ENCODE data around the gene KLHDC8A.
"Not testable (repeated sequence)": the region's sequence is repeated elsewhere in the genome, so short reads cannot be mapped to it uniquely, and the experiment has no call there.

Gene KLHDC8A, protein sequence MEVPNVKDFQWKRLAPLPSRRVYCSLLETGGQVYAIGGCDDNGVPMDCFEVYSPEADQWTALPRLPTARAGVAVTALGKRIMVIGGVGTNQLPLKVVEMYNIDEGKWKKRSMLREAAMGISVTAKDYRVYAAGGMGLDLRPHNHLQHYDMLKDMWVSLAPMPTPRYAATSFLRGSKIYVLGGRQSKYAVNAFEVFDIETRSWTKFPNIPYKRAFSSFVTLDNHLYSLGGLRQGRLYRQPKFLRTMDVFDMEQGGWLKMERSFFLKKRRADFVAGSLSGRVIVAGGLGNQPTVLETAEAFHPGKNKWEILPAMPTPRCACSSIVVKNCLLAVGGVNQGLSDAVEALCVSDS

DNA sequence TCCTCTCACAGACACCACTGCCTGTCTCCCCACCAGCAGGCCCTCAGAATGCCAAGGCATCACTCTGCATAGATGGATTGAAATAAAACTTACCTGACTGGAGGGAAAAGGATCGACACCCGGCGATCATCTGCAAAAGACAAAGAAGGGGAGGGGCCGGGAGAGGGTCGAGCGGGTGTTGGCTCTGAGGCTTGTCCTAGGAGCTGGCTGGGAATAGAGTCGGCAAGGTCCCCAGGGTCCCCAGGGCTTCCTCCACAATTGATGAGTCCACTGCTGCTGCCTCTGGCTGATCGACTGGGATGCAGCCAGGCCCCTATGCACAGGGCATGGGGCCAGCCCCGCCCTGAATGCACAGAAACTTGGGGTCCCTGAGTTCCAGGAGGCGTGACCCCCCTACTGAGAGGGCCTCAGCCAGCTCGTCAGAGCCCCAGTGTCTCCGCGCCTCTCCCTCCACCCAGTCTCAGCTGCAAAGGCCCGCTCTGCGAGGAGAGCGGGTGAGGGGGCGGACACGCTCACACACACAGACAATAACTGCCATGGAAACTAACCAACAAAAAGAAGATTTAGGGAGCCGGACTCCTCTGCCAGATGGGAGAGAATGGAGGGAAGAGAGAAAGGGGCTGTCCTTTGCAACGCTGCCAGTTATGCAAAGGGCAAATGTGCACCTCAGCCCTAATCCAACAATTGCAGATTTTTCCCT lies at the start of gene KLHDC8A:
Gene KLHDC8A, minus strand, starts transcription at position 483 of the 700 bp plus-strand sequence. CDS start 13,318 bp downstream, outside the sequence.
- in situ Hi-C loops (cut with HindIII; ENCODE audit: low sequenced_read_pairs): no loop called here

DNA sequence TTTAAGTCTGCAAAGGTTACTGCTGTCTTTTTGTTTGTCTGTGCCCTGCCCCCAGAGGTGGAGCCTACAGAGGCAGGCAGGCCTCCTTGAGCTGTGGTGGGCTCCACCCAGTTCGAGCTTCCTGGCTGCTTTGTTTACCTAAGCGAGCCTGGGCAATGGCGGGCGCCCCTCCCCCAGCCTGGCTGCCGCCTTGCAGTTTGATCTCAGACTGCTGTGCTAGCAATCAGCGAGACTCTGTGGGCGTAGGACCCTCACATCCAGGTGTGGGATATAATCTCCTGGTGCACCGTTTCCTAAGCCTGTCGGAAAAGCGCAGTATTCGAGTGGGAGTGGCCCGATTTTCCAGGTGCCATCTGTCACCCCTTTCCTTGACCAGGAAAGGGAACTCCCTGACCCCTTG lies 49.5 kb upstream of the KLHDC8A start:
- in situ Hi-C loops (cut with HindIII; ENCODE audit: low sequenced_read_pairs): not testable (repeated sequence)

DNA sequence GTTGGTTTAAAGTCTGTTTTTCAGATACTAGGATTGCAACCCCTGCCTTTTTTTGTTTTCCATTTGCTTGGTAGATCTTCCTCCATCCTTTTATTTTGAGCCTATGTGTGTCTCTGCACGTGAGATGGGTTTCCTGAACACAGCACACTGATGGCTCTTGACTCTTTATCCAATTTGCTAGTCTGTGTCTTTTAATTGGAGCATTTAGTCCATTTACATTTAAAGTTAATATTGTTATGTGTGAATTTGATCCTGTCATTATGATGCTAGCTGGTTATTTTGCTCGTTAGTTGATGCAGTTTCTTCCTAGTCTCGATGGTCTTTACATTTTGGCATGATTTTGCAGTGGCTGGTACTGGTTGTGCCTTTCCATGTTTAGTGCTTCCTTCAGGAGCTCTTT lies 47.8 kb upstream of the KLHDC8A start:
- in situ Hi-C loops (cut with HindIII; ENCODE audit: low sequenced_read_pairs): not testable (repeated sequence)

DNA sequence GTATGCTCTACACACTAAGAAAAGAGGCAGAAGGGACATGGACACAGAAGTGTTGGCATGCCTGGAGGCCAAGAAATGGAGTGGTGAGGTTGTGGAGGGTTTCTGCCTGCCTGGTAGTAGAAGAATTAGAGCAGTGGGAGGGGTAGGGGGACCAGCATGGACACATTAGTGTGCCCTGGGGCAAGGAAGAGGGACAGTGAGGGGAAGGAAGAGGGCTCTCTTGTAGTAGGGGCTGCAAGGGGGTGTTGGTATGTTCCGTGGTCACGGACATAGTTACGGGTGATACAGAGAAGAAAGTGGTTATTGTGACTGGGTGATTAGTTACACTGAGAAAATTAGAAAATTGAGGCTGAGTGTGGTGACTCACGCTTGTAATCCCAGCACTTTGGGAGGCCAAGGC lies 41.9 kb upstream of the KLHDC8A start:
- in situ Hi-C loops (cut with HindIII; ENCODE audit: low sequenced_read_pairs): no loop called here

DNA sequence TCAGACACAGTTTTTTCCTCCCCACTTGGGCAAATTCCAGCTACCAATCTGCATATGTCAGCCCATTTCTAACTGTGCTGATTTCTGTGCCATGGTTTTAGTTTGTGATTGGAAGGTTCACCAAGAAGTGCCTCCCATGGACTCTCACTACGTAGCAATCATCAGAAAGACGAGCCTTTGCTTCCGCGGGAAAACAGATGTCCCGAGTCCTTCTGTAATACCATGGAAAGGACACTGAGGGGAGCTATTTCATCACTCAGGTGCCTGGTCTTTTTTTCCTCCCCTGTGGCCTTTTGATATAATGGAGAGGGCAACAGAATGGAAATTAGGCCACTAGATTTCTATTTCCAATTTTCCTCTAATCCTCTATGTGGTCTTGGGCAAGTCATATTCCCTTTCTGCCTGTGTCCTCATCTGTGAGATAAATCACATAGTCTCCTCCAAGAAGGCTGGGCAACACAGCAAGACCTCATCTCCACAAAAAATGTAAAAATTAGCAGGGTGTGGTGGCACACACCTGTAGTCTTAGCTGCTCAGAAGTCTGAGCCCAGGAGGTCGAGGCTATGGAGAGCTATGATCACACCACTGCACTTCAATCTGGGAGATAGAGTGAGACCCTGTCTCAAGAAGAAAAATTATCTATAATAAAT lies 40.4 kb upstream of the KLHDC8A start:
- in situ Hi-C loops (cut with HindIII; ENCODE audit: low sequenced_read_pairs): no loop called here

DNA sequence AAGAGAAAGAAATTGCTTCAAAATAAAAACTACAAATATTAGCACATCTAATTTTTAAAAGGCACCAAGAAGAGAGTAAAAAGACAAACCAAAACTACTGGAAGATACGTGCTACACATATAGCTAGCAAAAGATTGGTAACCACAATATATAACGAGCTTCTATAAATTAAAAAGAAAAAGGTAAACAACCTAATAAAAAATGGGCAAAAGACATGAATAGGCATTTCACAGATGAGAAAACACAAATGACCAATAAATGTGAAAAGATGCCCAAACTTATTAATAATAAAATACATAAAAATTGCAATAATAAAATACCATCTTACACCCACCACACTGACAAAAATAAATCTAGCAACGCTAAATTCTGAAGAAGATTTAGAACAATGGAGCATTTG lies 38.9 kb upstream of the KLHDC8A start:
- in situ Hi-C loops (cut with HindIII; ENCODE audit: low sequenced_read_pairs): no loop called here

DNA sequence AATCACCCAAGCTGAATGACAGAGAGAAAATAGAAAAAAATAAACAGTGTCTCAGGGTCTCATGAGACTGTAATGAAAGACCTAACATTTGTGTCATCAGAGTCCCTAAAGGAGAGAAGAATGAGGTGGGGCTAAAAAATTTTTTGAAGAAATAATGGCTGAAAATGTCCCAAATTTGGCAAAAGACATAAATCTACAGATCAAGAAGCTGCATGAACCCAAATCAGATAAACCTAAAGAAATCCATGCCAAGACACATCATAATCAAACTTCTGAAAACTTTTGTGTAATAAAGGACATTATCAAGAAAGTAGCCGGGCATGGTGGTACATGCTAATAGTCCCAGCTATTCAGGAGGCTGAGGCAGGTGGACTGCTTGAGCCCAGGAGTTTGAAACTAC lies 35.9 kb upstream of the KLHDC8A start:
- in situ Hi-C loops (cut with HindIII; ENCODE audit: low sequenced_read_pairs): no loop called here

DNA sequence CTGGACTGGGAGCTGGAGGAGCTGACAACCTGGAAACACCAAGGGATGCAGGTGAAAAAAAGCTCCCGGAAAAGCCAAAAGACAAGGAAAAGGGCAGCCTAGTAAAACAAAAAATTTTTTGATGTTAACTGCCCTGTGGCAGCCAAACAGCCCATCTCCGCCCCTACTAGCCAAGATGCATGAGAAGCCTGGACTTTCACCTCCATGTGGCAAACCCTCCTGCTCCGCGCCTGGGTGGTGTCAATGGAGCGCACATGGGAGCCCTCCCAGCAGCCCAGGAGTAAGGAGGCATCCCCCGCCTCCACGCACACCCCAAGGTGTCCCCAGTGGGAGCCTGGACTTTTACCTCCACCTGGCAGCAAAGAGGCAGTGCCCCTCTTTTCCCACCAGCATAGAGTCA lies 34.7 kb upstream of the KLHDC8A start:
- in situ Hi-C loops (cut with HindIII; ENCODE audit: low sequenced_read_pairs): no loop called here

DNA sequence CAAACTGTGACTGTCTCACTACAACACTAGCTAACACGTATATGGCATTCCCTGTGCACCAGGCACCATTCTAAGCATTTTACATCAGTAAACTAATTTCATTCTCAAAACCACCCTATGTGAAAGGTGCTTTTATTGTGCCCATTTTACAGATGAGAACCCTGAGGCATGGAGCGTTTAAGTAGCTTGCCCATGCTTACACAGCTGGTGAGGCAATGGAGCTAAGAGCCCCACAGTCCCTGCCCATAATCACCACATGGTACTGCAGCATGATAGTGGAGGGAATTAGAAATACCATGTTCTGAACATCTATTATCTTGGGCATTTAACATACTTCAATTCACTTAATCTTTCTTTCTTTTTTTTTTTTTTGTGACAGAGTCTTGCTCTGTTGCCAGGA lies 31.1 kb upstream of the KLHDC8A start:
- in situ Hi-C loops (cut with HindIII; ENCODE audit: low sequenced_read_pairs): no loop called here

DNA sequence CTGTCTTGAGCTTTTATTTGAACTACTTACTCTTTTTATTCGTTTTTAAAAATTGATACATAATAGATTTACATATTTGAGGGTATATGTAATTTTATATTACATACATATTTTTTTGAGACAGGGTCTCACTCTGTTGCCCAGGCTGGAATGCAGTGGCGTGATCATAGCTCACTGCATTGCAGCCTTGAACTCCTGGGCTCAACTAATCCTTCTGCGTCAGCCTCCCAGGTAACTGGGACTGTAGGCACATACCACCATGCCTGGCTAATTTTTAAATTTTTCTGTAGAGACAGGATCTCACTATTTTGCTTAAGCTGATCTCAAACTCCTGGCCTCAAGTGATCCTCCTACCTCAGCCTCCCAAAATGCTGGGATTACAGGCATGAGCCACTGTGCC lies 26.3 kb upstream of the KLHDC8A start:
- in situ Hi-C loops (cut with HindIII; ENCODE audit: low sequenced_read_pairs): loop anchor here (5.0 kb wide), 1 partner anchor 106 kb away; no protein-coding TSS in a partner anchor

DNA sequence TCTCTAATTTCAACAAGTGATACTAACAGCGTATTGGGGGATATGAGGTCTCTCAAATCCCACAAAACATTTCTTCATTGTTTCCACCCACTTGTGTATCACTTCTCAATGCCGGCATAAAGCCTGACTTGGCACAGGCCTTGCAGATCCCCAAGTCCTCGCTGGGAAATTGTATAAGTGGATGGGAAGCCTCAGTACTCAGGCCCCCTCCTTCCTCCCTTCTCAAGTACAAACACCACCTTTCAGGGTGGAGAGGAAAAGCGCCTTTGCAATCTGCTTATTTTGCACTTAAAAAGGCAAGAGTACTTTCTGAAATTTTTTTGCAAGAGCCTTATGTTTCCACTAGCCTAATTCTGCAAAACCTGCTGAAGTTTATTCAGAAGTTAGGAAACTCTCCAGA lies 25.8 kb upstream of the KLHDC8A start:
- in situ Hi-C loops (cut with HindIII; ENCODE audit: low sequenced_read_pairs): loop anchor here (5.0 kb wide), 1 partner anchor 105 kb away; no protein-coding TSS in a partner anchor

DNA sequence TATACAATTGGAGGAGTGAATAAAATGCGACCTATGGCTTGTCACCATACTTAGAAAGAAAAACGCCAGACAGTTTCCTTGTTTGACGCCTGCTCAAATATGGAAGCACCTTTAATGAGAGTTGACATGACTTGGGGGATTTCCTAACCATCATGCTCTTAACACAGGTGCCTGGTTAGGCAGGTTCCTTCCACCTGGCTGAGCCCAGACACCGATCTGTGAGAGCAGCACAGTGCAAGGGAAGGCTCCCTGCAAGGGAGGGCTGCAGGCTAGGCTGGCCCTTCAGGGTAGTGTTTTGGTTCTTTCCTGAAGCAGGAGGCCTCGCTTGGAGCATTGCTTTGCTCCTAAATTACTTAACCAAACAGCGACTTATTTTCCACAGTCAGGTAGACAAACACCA lies 24.6 kb upstream of the KLHDC8A start:
- in situ Hi-C loops (cut with HindIII; ENCODE audit: low sequenced_read_pairs): loop anchor here (5.0 kb wide), 1 partner anchor 104 kb away; no protein-coding TSS in a partner anchor

DNA sequence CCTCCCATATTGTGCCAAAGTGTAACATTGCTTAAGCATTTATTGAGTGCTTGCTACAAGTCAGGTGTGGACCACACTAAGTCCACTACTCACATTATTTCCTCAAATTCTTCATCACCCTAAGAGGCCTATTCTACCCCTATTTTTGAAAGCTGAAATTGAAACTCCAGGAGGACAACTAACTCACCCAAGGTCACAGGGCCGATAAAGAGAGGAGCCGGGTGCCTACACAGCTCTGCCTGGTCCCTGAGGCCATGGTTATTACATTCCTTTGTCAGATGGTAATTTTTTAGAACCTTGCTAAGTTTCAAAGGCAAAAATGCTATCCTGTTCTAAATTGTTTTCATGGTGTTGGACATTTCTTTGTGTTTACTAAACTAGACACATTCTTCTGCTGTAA lies 24.2 kb upstream of the KLHDC8A start:
- in situ Hi-C loops (cut with HindIII; ENCODE audit: low sequenced_read_pairs): loop anchor here (5.0 kb wide), 1 partner anchor 104 kb away; no protein-coding TSS in a partner anchor

DNA sequence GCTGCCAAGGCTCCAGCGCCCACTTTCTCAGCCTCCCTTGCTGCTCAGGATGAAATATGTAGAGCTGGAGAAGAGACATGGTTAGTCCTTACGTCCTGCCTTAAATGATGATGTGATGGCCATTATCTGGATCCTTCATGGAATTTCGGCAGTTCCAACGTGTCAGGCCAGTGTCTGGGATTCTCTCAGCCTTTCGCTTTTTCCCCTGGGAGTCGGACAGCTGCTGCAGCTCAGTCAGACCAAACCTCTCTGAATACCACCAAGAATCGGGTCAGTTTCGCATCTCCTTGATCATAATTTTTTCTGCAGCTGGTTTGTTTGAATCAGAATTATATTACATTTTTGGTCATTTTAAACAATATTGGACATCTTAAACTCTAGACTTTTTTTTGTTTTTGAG lies 22.3 kb upstream of the KLHDC8A start:
- in situ Hi-C loops (cut with HindIII; ENCODE audit: low sequenced_read_pairs): no loop called here

DNA sequence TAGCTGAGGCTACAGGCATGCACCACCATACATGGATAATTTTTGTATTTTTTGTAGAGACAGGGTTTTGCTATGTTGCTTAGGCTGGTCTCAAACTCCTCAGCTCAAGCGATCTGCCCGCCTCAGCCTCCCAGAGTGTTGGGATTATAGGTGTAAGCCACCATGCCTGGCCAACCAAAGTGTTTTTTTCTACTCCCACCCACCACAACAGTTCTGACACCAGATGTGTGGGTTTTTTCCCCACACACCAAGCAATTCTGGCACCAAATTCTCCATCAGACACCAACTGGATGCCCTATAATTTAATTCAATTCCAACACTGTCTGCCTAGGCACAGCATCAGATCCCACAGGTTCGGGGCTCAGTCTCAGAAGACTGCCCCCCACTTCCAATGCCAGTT lies 20.6 kb upstream of the KLHDC8A start:
- in situ Hi-C loops (cut with HindIII; ENCODE audit: low sequenced_read_pairs): no loop called here

DNA sequence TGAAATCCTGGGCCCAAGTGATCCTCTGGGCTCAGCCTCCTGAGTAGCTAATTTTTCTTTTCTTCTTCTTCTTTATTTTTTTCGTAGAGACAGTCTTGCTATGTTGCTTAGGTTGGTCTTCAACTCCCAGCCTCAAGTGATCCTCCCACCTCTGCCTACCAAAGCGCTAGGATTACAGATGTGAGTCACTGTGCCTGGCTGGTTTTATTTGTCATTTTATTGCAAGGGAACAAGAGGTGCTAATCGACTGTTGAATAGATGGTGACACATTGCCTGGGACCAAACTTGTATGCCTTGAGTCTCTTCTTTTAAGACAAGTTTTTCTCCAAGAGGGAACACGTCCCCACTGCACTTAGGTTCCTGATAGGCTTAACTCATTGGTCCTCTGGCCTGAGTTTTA lies 20.0 kb upstream of the KLHDC8A start:
- in situ Hi-C loops (cut with HindIII; ENCODE audit: low sequenced_read_pairs): no loop called here

DNA sequence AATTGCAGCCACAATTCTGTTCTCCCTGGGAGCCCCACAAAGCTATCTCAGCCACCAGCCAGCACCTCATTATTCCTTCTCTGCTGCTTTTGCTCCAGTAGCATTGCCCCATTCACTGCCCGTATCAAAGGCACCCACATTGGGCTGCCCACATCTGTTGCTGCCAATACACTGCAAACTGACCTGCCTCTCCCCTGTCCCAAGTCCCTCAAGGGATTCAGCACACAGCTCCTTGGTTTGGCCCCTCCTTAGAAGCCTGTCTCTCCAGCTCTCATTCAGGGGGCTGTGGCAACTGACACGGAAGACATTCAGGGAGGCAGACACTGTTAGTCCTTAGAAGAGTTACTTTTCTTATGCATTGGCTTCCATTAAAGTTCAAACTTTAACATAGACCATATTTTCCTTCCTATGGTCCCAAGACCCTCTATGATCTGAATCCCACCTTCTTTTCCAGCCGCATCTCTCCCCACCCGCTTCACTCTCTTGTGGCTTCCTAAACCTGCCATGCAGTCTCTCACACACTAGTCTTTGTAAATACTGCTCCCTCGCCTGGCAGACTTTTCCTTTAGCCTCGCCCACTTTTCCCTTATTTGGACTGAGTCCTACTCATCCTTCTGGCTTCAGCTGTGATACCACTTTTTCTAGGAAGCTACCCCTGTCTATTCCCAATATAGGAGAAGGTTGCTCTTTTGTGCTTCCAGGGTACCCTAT lies 19.3 kb upstream of the KLHDC8A start:
- in situ Hi-C loops (cut with HindIII; ENCODE audit: low sequenced_read_pairs): no loop called here

DNA sequence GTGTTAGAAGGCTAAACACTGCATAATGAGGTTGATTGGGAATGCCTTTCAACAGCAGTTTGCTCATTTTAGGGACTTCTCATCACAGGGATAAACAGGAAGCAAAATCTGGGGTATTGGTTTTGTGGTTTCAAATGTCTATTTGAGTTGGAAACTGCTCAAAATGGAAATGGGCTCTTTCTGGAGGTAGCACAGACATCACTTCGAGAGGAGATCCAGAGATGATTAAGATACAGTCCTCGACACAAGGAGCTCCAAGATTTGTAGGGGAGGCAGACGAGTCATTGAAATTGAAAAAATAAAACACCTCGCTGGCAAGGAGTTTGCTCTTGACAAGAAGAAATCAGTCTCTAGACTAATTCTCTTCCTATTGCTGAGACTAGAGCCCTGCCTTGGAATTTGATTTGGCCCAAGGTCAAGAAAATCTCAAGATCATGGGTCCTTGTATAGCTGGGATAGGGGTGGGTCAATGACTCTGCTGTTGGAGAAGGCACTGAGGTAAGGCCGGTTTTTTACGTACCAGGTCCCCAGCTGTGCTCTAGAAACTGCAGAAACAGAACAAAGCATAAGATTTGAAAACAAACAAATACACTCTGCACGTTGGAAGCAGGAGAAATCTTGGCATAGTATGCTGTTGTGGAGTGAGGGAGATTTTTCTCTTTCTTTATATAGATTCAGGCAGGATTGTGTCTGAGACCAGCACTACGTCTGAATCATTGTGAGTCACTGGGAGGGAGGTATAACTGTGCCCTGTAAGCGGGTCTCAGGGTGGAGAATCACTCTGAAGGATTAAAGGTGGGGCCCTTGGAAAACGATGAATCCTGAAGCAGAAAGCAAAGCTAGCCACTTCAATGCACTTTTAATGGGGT lies 17.7 kb upstream of the KLHDC8A start:
- in situ Hi-C loops (cut with HindIII; ENCODE audit: low sequenced_read_pairs): loop anchor here (5.0 kb wide), 2 partner anchors 53 to 103 kb away; no protein-coding TSS in a partner anchor

DNA sequence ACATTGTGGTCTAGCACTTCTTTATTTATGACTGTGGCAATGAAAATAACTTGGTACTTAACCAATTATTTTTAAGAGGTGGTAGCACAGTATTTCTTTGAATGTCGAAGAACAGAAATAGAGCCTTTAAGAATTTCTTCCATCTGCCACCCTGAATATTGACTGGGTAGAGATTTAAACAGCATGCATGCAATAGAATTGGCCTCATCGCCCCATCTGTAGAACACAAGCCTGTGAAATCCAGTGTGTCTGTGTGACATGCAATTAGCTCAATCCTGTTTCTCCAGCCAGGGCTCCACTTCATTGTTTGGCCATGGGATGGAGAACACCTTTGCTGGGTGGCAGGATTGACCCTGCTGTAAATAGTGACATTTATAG lies 17.1 kb upstream of the KLHDC8A start:
- in situ Hi-C loops (cut with HindIII; ENCODE audit: low sequenced_read_pairs): loop anchor here (5.0 kb wide), 2 partner anchors 54 to 104 kb away; no protein-coding TSS in a partner anchor
